HepG2 (cell line): ENCODE results near the gene FAM229B. TPM values are rescaled to one million over a fixed set of nuclear protein-coding genes. Genes with fewer than 3 reads are reported as not detected.
A peak's percentile ranks its signal among the peaks of the same experiment; 100 is the strongest.

Source experiments
- ATF7 ChIP-seq, 2 experiments: fragments of 450-650 bp in 1 of 2; sonication (generic) in 1 of 2; formaldehyde crosslinking in 1 of 2; IDR thresholded peaks; 2 replicates each; pipeline versions ENCODE4 v1.4.0 to v1.6.1; 2016 to 2020; ENCODE audit warnings: antibody characterized with exemption in 1 of 2, mild to moderate bottlenecking in 1 of 2, missing genetic modification reagents in 1 of 2
- KAT7 ChIP-seq: IDR thresholded peaks from 2 replicates; pipeline ENCODE4 v1.6.1; 2018; ENCODE audit warnings: borderline replicate concordance, missing compliant biosample characterization
- KDM3A ChIP-seq: IDR thresholded peaks from 2 replicates; pipeline ENCODE4 v1.6.1; 2018; ENCODE audit warnings: low read depth, missing compliant biosample characterization
- THYN1 ChIP-seq: sonication (generic); formaldehyde crosslinking; IDR thresholded peaks from 2 replicates; pipeline ENCODE4 v1.8.1; 2023; ENCODE audit warnings: low read depth, mild to moderate bottlenecking, moderate library complexity, missing genetic modification reagents, borderline replicate concordance
- ZC3H13 ChIP-seq: sonication (generic); formaldehyde crosslinking; IDR thresholded peaks from 2 replicates; pipeline ENCODE4 v1.8.1; 2023; ENCODE audit warnings: mild to moderate bottlenecking, missing genetic modification reagents, moderate library complexity
- ZKSCAN8 ChIP-seq: IDR thresholded peaks from 2 replicates; pipeline ENCODE4 v1.6.1; 2016; ENCODE audit warnings: borderline replicate concordance, missing genetic modification reagents, missing compliant biosample characterization
- ZNF367 ChIP-seq: sonication (generic); formaldehyde crosslinking; IDR thresholded peaks from 2 replicates; pipeline ENCODE4 v1.4.0; 2020; ENCODE audit warnings: missing genetic modification reagents, borderline replicate concordance
- ZNF549 ChIP-seq: sonication (generic); formaldehyde crosslinking; IDR thresholded peaks from 2 replicates; pipeline ENCODE4 v1.5.0; 2020; ENCODE audit warnings: missing genetic modification reagents
- ZNF614 ChIP-seq: IDR thresholded peaks from 2 replicates; pipeline ENCODE4 v1.6.1; 2018; ENCODE audit warnings: missing biosample characterization, missing genetic modification reagents, inconsistent platforms, borderline replicate concordance
- ZNF615 ChIP-seq: sonication (generic); formaldehyde crosslinking; IDR thresholded peaks from 2 replicates; pipeline ENCODE4 v1.5.0; 2020; ENCODE audit warnings: mild to moderate bottlenecking, missing genetic modification reagents, borderline replicate concordance
- ZNF878 ChIP-seq: sonication (generic); formaldehyde crosslinking; IDR thresholded peaks from 2 replicates; pipeline ENCODE4 v1.8.1; 2023; ENCODE audit warnings: mild to moderate bottlenecking, missing genetic modification reagents, moderate library complexity
- polyA plus RNA-seq, 8 experiments: library from polyadenylated mRNA; depleted of rRNA in 3 of 8; stranded (reverse) in 7 of 8; unstranded in 1 of 8; fragments of >200 nt; fragmentation: Illumina TruSeq in 4 of 8; extraction: Trizol in 4 of 8; gene quantifications; 2 replicates each; pipeline versions ENCODE4 v1.2.1 to v1.2.3, GENCODE V29; 2011 to 2016; ENCODE audit warnings: low read depth in 4 of 8, missing spikeins in 1 of 8, mixed read lengths in 1 of 8; ENCODE audit not compliant: insufficient read depth in 1 of 8
- total RNA-seq, 5 experiments: library from RNA; depleted of rRNA; stranded (reverse); fragments of >200 nt; fragmentation: Illumina TruSeq; extraction: Trizol; gene quantifications; 2 replicates each; pipeline ENCODE4 v1.2.3, GENCODE V29; 2016; ENCODE audit warnings: low read depth in 1 of 5
- TF ChIP-seq, protein P1 (sequence below): sonication (generic); formaldehyde crosslinking; IDR thresholded peaks from 2 replicates; pipeline ENCODE4 v1.4.0; 2020; ENCODE audit warnings: missing genetic modification reagents
- TF ChIP-seq, protein P2 (sequence below): sonication (generic); formaldehyde crosslinking; IDR thresholded peaks from 2 replicates; pipeline ENCODE4 v1.5.1; 2020; ENCODE audit warnings: missing genetic modification reagents, mild to moderate bottlenecking, borderline replicate concordance
- TF ChIP-seq, protein P3 (sequence below): sonication (generic); formaldehyde crosslinking; IDR thresholded peaks from 2 replicates; pipeline ENCODE4 v1.9.0; 2021; ENCODE audit warnings: missing genetic modification reagents, borderline replicate concordance
- TF ChIP-seq, protein P4 (sequence below): IDR thresholded peaks from 2 replicates; pipeline ENCODE4 v1.6.1; 2016
- TF ChIP-seq, protein P5 (sequence below): sonication (generic); formaldehyde crosslinking; IDR thresholded peaks from 2 replicates; pipeline ENCODE4 v1.4.0; 2020; ENCODE audit warnings: missing genetic modification reagents
- TF ChIP-seq, protein P6 (sequence below): sonication (generic); formaldehyde crosslinking; IDR thresholded peaks from 2 replicates; pipeline ENCODE4 v1.5.0; 2020; ENCODE audit warnings: missing genetic modification reagents, mild to moderate bottlenecking, borderline replicate concordance

Gene FAM229B
- total and polyA plus RNA-seq, 2 of the 13 experiments (the other 11 are each of a cell fraction or from before 2014, with no cell fraction given) = 11.3 to 19.5 TPM

DNA sequence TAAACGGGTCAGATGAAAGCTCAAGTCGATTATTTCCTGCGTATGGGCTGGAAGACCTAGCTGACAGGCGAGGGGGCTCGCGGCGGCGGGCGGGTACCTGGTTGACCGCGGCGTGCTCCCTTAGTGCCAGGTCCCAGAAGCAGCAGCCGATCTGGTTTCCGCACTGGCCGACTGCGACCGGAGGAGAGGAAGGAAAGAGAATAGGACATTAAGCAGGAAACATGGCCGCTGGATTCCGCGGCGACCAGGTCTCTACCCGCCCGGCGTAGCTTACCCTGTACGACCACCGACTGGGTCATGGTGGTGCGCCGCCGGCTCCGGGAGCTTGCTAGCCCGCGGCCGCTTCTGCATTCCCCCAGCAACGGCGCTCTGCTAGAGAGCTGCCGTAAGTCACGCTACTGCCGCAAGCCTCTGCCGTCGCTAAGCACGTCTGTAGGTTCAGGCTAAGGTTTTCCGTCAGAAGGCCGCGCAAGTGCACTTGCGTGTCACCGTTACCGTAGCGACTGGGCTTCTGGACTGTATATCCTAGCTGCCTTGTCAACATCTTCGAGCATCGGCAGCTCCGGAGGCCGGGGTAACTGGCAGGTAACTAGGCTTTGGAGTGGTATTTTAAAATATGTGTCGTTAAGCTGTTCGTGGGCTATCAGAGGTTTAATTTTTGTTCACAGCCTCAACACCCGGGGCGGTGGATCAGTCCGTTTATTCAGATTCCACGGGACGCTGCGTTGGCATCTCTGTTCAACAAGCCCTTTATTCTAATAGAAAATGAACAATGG lies at the start of gene FAM229B, which contains the start of gene TUBE1 (continued):
- TF ChIP-seq, protein P1, sequence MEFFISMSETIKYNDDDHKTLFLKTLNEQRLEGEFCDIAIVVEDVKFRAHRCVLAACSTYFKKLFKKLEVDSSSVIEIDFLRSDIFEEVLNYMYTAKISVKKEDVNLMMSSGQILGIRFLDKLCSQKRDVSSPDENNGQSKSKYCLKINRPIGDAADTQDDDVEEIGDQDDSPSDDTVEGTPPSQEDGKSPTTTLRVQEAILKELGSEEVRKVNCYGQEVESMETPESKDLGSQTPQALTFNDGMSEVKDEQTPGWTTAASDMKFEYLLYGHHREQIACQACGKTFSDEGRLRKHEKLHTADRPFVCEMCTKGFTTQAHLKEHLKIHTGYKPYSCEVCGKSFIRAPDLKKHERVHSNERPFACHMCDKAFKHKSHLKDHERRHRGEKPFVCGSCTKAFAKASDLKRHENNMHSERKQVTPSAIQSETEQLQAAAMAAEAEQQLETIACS (CRISPR knock-in tag) = no peak
- TF ChIP-seq, protein P2, sequence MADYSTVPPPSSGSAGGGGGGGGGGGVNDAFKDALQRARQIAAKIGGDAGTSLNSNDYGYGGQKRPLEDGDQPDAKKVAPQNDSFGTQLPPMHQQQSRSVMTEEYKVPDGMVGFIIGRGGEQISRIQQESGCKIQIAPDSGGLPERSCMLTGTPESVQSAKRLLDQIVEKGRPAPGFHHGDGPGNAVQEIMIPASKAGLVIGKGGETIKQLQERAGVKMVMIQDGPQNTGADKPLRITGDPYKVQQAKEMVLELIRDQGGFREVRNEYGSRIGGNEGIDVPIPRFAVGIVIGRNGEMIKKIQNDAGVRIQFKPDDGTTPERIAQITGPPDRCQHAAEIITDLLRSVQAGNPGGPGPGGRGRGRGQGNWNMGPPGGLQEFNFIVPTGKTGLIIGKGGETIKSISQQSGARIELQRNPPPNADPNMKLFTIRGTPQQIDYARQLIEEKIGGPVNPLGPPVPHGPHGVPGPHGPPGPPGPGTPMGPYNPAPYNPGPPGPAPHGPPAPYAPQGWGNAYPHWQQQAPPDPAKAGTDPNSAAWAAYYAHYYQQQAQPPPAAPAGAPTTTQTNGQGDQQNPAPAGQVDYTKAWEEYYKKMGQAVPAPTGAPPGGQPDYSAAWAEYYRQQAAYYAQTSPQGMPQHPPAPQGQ (CRISPR knock-in tag) = peak; percentile 69; the same call in 1 of the 2 replicates
- TF ChIP-seq ZC3H13 (CRISPR knock-in tag) = no peak
- TF ChIP-seq ATF7 (IDR thresholded peaks at IDR 0.05) = no peak
- no peak for TF ChIP-seq ATF7 (CRISPR knock-in tag; IDR thresholded peaks at IDR 0.05)
- no peak for TF ChIP-seq ZNF549
- peak; percentile 95; the same call in 1 of the 2 replicates for TF ChIP-seq ZNF614 (CRISPR knock-in tag)
- no peak for TF ChIP-seq THYN1 (CRISPR knock-in tag)
- TF ChIP-seq, protein P3, sequence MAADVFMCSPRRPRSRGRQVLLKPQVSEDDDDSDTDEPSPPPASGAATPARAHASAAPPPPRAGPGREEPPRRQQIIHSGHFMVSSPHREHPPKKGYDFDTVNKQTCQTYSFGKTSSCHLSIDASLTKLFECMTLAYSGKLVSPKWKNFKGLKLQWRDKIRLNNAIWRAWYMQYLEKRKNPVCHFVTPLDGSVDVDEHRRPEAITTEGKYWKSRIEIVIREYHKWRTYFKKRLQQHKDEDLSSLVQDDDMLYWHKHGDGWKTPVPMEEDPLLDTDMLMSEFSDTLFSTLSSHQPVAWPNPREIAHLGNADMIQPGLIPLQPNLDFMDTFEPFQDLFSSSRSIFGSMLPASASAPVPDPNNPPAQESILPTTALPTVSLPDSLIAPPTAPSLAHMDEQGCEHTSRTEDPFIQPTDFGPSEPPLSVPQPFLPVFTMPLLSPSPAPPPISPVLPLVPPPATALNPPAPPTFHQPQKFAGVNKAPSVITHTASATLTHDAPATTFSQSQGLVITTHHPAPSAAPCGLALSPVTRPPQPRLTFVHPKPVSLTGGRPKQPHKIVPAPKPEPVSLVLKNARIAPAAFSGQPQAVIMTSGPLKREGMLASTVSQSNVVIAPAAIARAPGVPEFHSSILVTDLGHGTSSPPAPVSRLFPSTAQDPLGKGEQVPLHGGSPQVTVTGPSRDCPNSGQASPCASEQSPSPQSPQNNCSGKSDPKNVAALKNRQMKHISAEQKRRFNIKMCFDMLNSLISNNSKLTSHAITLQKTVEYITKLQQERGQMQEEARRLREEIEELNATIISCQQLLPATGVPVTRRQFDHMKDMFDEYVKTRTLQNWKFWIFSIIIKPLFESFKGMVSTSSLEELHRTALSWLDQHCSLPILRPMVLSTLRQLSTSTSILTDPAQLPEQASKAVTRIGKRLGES (CRISPR knock-in tag) = no peak
- TF ChIP-seq KAT7 (CRISPR knock-in tag) = peak; percentile 92
- TF ChIP-seq ZNF878 (CRISPR knock-in tag) = no peak
- no peak for TF ChIP-seq ZNF367 (CRISPR knock-in tag)
- TF ChIP-seq, protein P4, sequence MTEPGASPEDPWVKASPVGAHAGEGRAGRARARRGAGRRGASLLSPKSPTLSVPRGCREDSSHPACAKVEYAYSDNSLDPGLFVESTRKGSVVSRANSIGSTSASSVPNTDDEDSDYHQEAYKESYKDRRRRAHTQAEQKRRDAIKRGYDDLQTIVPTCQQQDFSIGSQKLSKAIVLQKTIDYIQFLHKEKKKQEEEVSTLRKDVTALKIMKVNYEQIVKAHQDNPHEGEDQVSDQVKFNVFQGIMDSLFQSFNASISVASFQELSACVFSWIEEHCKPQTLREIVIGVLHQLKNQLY = 0 out of 2 replicates have a peak, but pooled peaks have one; percentile 23
- TF ChIP-seq KDM3A (CRISPR knock-in tag) = peak; percentile 70
- TF ChIP-seq, protein P5, sequence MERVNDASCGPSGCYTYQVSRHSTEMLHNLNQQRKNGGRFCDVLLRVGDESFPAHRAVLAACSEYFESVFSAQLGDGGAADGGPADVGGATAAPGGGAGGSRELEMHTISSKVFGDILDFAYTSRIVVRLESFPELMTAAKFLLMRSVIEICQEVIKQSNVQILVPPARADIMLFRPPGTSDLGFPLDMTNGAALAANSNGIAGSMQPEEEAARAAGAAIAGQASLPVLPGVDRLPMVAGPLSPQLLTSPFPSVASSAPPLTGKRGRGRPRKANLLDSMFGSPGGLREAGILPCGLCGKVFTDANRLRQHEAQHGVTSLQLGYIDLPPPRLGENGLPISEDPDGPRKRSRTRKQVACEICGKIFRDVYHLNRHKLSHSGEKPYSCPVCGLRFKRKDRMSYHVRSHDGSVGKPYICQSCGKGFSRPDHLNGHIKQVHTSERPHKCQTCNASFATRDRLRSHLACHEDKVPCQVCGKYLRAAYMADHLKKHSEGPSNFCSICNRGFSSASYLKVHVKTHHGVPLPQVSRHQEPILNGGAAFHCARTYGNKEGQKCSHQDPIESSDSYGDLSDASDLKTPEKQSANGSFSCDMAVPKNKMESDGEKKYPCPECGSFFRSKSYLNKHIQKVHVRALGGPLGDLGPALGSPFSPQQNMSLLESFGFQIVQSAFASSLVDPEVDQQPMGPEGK (CRISPR knock-in tag) = no peak; the same call in 1 of the 2 replicates
- TF ChIP-seq ZNF615 = peak; percentile 41; the same call in 1 of the 2 replicates
- TF ChIP-seq, protein P6, sequence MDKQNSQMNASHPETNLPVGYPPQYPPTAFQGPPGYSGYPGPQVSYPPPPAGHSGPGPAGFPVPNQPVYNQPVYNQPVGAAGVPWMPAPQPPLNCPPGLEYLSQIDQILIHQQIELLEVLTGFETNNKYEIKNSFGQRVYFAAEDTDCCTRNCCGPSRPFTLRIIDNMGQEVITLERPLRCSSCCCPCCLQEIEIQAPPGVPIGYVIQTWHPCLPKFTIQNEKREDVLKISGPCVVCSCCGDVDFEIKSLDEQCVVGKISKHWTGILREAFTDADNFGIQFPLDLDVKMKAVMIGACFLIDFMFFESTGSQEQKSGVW = no peak
- TF ChIP-seq ZKSCAN8 = peak; percentile 21; the same call in 1 of the 2 replicates
